Prostate gland (tissue), 2 donors: ENCODE results near the gene DDX55.

Experiments used
- POLR2A ChIP-seq: fragments of 450-650 bp; IDR thresholded peaks from one replicate; pipeline ENCODE4 v1.6.1; 2016; ENCODE audit warnings: antibody characterized with exemption, mild to moderate bottlenecking
- TF ChIP-seq, protein P1 (sequence below), 4 experiments: fragments of 200-600 bp in 2 of 4; fragments of 450-650 bp in 2 of 4; sonication (generic) in 2 of 4; IDR thresholded peaks; 1 replicate in 3 of 4; 2 replicates in 1 of 4; pipeline ENCODE4 v1.5.1; 2016 to 2019; ENCODE audit warnings: antibody characterized with exemption in 4 of 4, mild to moderate bottlenecking in 2 of 4, moderate library complexity in 2 of 4

DNA sequence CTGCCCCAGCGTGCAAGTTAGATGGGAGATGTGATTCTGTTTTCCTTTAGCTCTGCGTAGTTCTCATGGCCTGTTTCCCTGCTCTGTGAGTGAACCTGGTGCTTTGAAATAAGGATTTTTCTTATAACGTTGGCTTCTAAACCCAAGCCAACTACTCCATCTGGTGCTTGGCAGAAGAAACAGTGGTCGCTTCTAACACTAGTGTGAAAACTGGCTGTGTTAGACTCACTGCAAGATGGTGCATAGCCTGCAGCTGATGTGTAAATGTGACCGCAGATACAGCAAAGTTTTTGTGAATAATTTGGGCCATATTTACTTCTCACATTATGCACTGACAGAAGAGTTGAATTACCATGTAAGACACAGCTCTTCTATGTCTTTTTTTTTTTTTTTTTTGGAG lies 44.0 kb downstream of the DDX55 start:
- TF ChIP-seq, protein P1, sequence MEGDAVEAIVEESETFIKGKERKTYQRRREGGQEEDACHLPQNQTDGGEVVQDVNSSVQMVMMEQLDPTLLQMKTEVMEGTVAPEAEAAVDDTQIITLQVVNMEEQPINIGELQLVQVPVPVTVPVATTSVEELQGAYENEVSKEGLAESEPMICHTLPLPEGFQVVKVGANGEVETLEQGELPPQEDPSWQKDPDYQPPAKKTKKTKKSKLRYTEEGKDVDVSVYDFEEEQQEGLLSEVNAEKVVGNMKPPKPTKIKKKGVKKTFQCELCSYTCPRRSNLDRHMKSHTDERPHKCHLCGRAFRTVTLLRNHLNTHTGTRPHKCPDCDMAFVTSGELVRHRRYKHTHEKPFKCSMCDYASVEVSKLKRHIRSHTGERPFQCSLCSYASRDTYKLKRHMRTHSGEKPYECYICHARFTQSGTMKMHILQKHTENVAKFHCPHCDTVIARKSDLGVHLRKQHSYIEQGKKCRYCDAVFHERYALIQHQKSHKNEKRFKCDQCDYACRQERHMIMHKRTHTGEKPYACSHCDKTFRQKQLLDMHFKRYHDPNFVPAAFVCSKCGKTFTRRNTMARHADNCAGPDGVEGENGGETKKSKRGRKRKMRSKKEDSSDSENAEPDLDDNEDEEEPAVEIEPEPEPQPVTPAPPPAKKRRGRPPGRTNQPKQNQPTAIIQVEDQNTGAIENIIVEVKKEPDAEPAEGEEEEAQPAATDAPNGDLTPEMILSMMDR (IDR thresholded peaks at IDR 0.05), result no peak
- no peak for TF ChIP-seq POLR2A
